ENCODE measurements around the gene ALG1. TPM values are rescaled to one million over a fixed set of nuclear protein-coding genes. Genes with fewer than 3 reads are reported as not detected.
"Not testable (repeated sequence)": the region's sequence is repeated elsewhere in the genome, so short reads cannot be mapped to it uniquely, and the experiment has no call there.

ALG1 gene
- total and polyA plus RNA-seq, 8 donors = 13.0 to 23.3 (median 16.4) TPM

GRCh38 chr16:5072334-5073278 is 963 bp downstream of the ALG1 start:
- DNase-seq = peak in 1 of 6 donors; percentile 12
- no peak for FAIRE-seq
- intact Hi-C loops (cut with DNase I) = no loop called here
- TF ChIP-seq, protein P1, sequence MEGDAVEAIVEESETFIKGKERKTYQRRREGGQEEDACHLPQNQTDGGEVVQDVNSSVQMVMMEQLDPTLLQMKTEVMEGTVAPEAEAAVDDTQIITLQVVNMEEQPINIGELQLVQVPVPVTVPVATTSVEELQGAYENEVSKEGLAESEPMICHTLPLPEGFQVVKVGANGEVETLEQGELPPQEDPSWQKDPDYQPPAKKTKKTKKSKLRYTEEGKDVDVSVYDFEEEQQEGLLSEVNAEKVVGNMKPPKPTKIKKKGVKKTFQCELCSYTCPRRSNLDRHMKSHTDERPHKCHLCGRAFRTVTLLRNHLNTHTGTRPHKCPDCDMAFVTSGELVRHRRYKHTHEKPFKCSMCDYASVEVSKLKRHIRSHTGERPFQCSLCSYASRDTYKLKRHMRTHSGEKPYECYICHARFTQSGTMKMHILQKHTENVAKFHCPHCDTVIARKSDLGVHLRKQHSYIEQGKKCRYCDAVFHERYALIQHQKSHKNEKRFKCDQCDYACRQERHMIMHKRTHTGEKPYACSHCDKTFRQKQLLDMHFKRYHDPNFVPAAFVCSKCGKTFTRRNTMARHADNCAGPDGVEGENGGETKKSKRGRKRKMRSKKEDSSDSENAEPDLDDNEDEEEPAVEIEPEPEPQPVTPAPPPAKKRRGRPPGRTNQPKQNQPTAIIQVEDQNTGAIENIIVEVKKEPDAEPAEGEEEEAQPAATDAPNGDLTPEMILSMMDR (IDR thresholded peaks at IDR 0.05) = no peak
- Histone ChIP-seq H3K27ac (peak overlapping the region in 3 of 4 donors; percentile 75 to 85 (median 76)), H3K36me3 (peaks cover 0 to 21% (median 0%) of the 10 kb centered on the region in 3 donors), H3K4me3 (peak overlapping the region; percentile 59 to 86 (median 74)), H3K4me1 (peaks cover 0 to 11% (median 0%) of the 10 kb centered on the region in 3 donors), H3K27me3 (no peaks in the 10 kb centered on the region), H3K9me3 (no peaks in the 10 kb centered on the region)
- WGBS, 2 donors = 36 to 45% methylated on average over 12 of the region's 12 CpGs
- ATAC-seq = peak in 2 of 4 donors; percentile 2

DNA sequence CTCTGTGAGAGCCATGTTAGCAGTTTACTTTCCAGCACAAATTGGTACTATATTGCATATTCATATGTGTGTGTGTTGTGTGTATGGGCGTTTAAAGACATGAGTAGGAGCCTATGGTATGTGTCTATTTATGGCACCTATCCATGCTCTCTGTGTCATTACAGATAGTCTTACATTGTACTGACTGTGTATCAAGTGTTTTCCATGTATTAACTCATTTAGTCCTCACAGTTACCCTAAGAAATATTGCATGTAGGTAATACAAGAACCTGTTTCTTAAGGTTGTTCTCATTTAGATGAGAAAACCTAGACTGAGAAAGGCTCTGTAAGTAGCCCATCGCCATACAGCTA is 1.6 kb downstream of the ALG1 start:
- Histone ChIP-seq H3K27ac (no peak overlapping the region), H3K27me3 (no peaks in the 10 kb centered on the region), H3K4me1 (peaks cover 0 to 11% (median 0%) of the 10 kb centered on the region in 3 donors), H3K9me3 (no peaks in the 10 kb centered on the region), H3K36me3 (peaks cover 0 to 21% (median 0%) of the 10 kb centered on the region in 3 donors), H3K4me3 (no peak overlapping the region)
- ATAC-seq (no peak), FAIRE-seq (no peak), DNase-seq (no peak)
- intact Hi-C loops (cut with DNase I) = no loop called here
- whole genome bisulfite sequencing, 2 donors = 75 to 82% methylated on average over 2 of the region's 2 CpGs
- TF ChIP-seq, protein P1 (IDR thresholded peaks at IDR 0.05) = no peak

GRCh38 chr16:5073771-5074170 is 2.1 kb downstream of the ALG1 start:
- peaks cover 0 to 11% (median 0%) of the 10 kb centered on the region in 3 donors for H3K4me1 ChIP-seq
- H3K9me3 ChIP-seq; H3K4me3 ChIP-seq; intact Hi-C loops (cut with DNase I); ATAC-seq; FAIRE-seq; H3K27me3 ChIP-seq; H3K27ac ChIP-seq: not testable (repeated sequence)
- peak in 1 of 6 donors; percentile 9 for DNase-seq
- 94 to 97% methylated on average over 15 of the region's 15 CpGs for WGBS, 2 donors
- H3K36me3 ChIP-seq = peaks cover 0 to 21% (median 0%) of the 10 kb centered on the region in 3 donors

GRCh38 chr16:5075637-5076036 is 4.0 kb downstream of the ALG1 start:
- 86 to 92% methylated on average over 5 of the region's 5 CpGs for whole genome bisulfite sequencing, 2 donors
- TF ChIP-seq, protein P1 (IDR thresholded peaks at IDR 0.05) = no peak

DNA sequence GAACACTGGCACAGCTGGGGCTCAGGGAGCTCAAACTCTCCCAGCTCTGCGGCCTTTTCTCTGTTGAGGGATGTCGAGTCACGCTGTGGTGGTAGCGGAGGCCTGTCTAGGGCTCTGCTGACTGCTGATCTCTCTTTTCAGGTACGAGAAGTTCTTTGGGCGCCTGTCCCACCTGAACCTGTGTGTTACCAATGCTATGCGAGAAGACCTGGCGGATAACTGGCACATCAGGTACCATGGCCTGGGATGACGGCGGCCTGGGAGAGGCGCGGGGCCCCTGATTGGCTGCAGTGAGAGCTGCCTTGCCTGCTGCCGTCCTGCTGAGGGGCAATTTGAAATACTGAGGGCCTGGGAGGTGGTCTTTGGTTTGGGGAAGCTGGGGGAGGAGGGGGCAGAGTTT is 5.7 kb downstream of the ALG1 start:
- Histone ChIP-seq H3K4me1 (peaks cover 0 to 9% (median 0%) of the 10 kb centered on the region in 3 donors), H3K9me3 (no peaks in the 10 kb centered on the region), H3K4me3 (no peak overlapping the region), H3K27me3 (no peaks in the 10 kb centered on the region), H3K27ac (no peak overlapping the region), H3K36me3 (peaks cover 0 to 21% (median 0%) of the 10 kb centered on the region in 3 donors)
- WGBS, 2 donors = 96 to 97% methylated on average over 13 of the region's 13 CpGs
- FAIRE-seq (no peak), DNase-seq (no peak), ATAC-seq (no peak)
- TF ChIP-seq, protein P1 (IDR thresholded peaks at IDR 0.05) = no peak
- intact Hi-C loops (cut with DNase I) = no loop called here

More at GRCh38 chr16:5075637-5076036, 4.0 kb downstream of the ALG1 start:
- H3K9me3 ChIP-seq = no peaks in the 10 kb centered on the region
- intact Hi-C loops (cut with DNase I) = no loop called here
- no peak overlapping the region for H3K4me3 ChIP-seq
- H3K36me3 ChIP-seq = peaks cover 0 to 21% (median 0%) of the 10 kb centered on the region in 3 donors
- no peak overlapping the region for H3K27ac ChIP-seq
- H3K27me3 ChIP-seq = no peaks in the 10 kb centered on the region
- ATAC-seq (no peak), FAIRE-seq (no peak), DNase-seq (peak in 1 of 6 donors; percentile 13)
- peaks cover 0 to 11% (median 0%) of the 10 kb centered on the region in 3 donors for H3K4me1 ChIP-seq
